Measurements from ENCODE around the gene TRA2B. TPM values are rescaled to one million over a fixed set of nuclear protein-coding genes. Genes with fewer than 3 reads are reported as not detected.
A peak's percentile ranks its signal among the peaks of the same experiment; 100 is the strongest.

The TRA2B gene
- total RNA-seq, 4 donors from 2014 or later = 117 to 217 (median 144) TPM

DNA sequence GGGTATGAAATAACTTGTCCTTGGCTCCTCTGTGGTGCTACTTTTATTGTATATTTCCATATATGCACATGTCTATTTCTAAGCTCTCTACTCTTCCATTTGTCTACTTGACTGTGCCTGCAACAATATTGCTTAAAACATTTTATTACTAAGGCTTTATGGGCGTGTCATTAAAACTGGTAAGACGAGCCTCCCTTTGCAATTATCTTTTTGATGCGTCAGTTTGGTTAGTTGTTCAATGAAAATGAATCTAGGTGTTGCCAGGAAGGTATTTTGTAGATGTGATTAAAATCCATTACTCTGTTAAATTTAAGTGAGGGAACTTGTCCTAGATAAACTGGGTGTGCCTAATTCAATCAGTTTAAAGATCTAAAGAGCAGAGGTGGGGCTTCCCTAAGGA is 12.9 kb upstream of the TRA2B start:
- Histone ChIP-seq H3K4me3 (no peak overlapping the region), H3K36me3 (no peaks in the 10 kb centered on the region), H3K27me3 (no peaks in the 10 kb centered on the region), H3K9me3 (no peaks in the 10 kb centered on the region), H3K4me1 (no peaks in the 10 kb centered on the region), H3K27ac (peak overlapping the region in 1 of 4 donors; percentile 41)
- no peak for DNase-seq
- no peak for TF ChIP-seq POLR2A (IDR thresholded peaks at IDR 0.05)
- TF ChIP-seq, protein P1, sequence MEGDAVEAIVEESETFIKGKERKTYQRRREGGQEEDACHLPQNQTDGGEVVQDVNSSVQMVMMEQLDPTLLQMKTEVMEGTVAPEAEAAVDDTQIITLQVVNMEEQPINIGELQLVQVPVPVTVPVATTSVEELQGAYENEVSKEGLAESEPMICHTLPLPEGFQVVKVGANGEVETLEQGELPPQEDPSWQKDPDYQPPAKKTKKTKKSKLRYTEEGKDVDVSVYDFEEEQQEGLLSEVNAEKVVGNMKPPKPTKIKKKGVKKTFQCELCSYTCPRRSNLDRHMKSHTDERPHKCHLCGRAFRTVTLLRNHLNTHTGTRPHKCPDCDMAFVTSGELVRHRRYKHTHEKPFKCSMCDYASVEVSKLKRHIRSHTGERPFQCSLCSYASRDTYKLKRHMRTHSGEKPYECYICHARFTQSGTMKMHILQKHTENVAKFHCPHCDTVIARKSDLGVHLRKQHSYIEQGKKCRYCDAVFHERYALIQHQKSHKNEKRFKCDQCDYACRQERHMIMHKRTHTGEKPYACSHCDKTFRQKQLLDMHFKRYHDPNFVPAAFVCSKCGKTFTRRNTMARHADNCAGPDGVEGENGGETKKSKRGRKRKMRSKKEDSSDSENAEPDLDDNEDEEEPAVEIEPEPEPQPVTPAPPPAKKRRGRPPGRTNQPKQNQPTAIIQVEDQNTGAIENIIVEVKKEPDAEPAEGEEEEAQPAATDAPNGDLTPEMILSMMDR (IDR thresholded peaks at IDR 0.05) = no peak

DNA sequence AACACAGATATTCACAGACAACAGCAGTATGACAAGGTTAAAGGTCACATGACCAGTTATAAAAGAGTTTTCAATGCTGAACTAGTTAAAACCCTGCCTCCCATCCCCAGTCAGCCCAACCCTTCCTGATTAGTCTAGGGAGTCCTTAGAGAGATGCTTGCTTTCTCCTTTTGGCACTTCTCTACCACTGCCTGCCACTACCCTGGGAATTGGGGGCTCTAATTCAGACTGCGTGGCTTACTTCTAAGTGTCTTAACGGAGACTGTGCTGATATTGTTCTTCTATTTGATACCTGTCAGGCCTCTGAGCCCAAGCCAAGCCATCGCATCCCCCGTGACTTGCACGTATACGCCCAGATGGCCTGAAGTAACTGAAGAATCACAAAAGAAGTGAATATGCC is 11.7 kb upstream of the TRA2B start:
- DNase-seq = no peak
- H3K27me3 ChIP-seq = no peaks in the 10 kb centered on the region
- TF ChIP-seq, protein P1 (IDR thresholded peaks at IDR 0.05) = no peak
- TF ChIP-seq POLR2A (IDR thresholded peaks at IDR 0.05) = no peak
- H3K4me1 ChIP-seq = no peaks in the 10 kb centered on the region
- no peaks in the 10 kb centered on the region for H3K9me3 ChIP-seq
- H3K4me3 ChIP-seq = no peak overlapping the region
- no peaks in the 10 kb centered on the region for H3K36me3 ChIP-seq
- no peak overlapping the region for H3K27ac ChIP-seq

DNA sequence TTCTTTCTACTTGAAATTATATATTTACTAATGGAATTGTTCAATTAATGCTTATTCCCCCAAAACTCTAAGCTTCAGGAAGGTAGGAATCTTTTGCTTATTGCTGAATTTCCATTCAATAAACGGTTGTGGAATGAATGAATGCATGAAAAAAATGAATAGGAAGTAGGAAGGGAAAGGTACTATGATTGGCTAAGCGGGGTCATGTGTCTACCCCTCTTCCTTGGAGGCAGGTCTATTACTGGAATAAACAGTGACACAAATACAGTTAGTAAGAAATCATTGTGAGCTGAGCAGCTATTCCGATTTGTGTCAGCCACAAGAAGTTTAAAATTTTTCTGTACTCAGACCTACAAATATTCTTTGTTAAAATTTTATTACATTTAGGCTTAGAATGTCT is 10.5 kb upstream of the TRA2B start:
- Histone ChIP-seq H3K27me3 (no peaks in the 10 kb centered on the region), H3K27ac (no peak overlapping the region), H3K4me3 (no peak overlapping the region), H3K9me3 (no peaks in the 10 kb centered on the region), H3K36me3 (no peaks in the 10 kb centered on the region), H3K4me1 (peaks cover 0 to 1% (median under 1%) of the 10 kb centered on the region in 4 donors)
- TF ChIP-seq, protein P1 (IDR thresholded peaks at IDR 0.05) = no peak
- TF ChIP-seq POLR2A (IDR thresholded peaks at IDR 0.05) = no peak
- DNase-seq = no peak

DNA sequence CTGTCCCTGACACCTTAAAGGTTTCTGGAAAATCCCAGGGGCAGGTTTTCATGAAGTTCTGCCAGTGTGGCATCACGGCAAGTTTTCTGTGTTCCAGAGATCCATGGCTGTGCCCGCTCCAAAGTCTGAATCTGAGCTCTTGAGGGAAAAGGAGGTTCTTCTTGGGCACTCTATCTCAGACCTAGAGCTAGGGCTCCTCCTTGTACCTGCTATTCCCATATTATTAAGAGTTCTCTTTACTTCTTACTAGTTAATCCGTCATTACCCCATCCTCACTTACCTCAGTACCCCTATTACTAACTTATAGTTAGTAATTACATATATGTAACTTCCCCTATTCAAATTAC is 5.9 kb upstream of the TRA2B start:
- Histone ChIP-seq H3K27ac (no peak overlapping the region), H3K36me3 (no peaks in the 10 kb centered on the region), H3K4me3 (no peak overlapping the region), H3K27me3 (no peaks in the 10 kb centered on the region), H3K4me1 (peaks cover 0 to 4% (median 2%) of the 10 kb centered on the region in 4 donors), H3K9me3 (no peaks in the 10 kb centered on the region)
- TF ChIP-seq POLR2A (IDR thresholded peaks at IDR 0.05) = no peak
- TF ChIP-seq, protein P1 (IDR thresholded peaks at IDR 0.05) = no peak
- no peak for DNase-seq

DNA sequence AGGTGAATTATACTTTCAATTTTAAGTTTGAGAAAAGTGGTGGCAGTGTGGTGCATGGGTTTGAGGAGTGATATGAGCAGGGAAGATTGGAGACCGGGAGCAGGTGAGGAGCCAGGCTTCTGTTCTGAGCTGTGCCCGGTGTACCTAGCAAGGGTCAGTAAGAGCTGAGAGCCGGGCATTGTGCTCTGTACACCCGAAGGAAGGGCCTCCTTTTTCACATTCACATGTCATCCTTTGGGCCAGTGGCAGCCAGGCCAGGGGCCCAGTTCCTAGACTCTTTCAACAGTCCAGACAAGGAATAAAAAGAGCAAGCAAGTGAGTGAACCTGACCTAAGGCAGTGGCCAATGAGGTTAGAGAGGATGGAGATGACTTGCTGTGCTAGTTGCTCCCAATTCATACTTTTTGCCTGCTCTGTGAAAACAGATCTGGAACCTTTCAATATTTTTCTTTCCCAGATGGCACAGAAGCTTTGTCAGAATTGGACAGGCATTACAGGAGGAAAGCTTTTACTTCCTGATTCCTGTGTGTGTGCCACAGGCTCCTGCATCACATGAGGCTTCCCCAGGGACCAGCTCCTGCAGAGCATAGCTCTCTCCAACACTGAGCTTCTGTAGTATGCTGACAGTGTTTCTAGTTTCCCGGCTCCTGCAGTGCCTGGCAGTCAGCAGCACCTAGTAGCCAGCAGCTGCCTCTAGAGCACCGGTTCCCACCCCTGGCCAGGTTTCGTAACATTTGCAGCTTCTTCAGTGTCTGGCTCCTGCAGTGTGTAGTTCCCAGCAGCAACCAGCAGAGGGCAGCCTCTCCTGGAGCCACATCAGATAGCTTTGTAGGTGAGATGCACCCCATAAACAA is 5.3 kb upstream of the TRA2B start:
- no peaks in the 10 kb centered on the region for H3K27me3 ChIP-seq
- no peaks in the 10 kb centered on the region for H3K9me3 ChIP-seq
- no peak overlapping the region for H3K4me3 ChIP-seq
- peak; percentile 83 to 96 (median 91) for DNase-seq
- peaks cover 0 to 4% (median 2%) of the 10 kb centered on the region in 4 donors for H3K4me1 ChIP-seq
- H3K27ac ChIP-seq = peak overlapping the region in 1 of 4 donors; percentile 3
- TF ChIP-seq, protein P1 (IDR thresholded peaks at IDR 0.05) = peak; percentile 87 to 99 (median 96)
- no peak for TF ChIP-seq POLR2A (IDR thresholded peaks at IDR 0.05)
- no peaks in the 10 kb centered on the region for H3K36me3 ChIP-seq

Measured in Peyer's patch (tissue), 4 donors.